ENCODE measurements around the gene ZDHHC4. TPM values are rescaled to one million over a fixed set of nuclear protein-coding genes. Genes with fewer than 3 reads are reported as not detected.

The ZDHHC4 gene
- total and polyA plus RNA-seq, 9 of the 15 experiments (the other 6 are each of a cell fraction or from before 2014, with no cell fraction given), result 33.4 to 106 (median 58.3) TPM

DNA sequence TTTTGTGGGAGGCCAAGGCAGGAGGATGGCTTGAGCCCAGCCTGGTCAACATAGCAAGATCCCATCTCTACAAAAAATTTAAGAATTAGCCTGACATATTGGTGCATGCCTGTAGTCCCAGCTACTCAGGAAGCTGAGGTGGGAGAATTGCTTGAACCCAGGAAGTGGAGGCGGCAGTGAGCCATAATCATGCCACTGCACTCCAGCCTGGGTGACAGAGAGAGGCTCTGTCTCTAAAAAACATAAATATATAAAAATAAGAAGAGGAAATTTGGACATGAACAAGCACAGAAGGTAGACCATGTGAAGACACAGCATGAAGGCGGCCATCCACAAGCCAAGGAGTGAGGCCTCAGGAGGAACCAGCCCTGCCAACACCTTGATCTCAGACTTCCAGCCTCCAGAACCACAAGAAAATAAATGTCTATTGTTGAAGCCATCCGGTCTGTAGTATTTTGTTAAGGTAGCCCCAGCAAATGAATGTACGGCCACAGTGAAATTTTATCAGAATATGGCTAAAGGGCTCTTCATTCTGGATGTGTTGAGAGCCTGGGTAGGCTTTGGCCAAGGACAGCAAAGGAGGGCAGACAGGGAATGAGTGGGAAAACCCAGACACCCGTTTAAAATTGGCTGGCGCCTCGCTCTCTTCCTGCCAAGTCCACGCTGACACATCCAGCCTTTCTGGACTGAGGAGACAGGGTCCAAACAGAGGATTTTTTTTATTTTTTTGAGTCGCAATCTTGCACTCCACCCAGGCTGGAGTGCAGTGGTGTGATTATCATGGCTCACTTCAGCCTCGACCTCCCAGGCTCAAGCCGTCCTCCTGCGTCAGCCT lies 13.1 kb upstream of the ZDHHC4 start:
- Histone ChIP-seq H3K36me3 (ENCODE audit: control insufficient read depth, insufficient read depth, low read length) (no peaks in the 10 kb centered on the region), H3K79me2 (ENCODE audit: control insufficient read depth, insufficient read depth, low read length) (no peaks in the 10 kb centered on the region), H4K20me1 (replicated peaks; ENCODE audit: control insufficient read depth, insufficient read depth, low read length) (no peaks in the 10 kb centered on the region), H3K9me1 (ENCODE audit: control insufficient read depth, insufficient read depth, low read length) (no peaks in the 10 kb centered on the region), H3K4me1 (replicated peaks in 1 of 2; ENCODE audit: control insufficient read depth in 2 of 2, insufficient read depth in 2 of 2, low read length in 2 of 2) (no peaks in the 10 kb centered on the region; a peak in 1 of 5 replicates), H3K27me3 (ENCODE audit: control insufficient read depth in 2 of 2, insufficient read depth in 2 of 2, low read length in 2 of 2) (peaks cover 23 to 35% of the 10 kb centered on the region in 2 experiments; a peak in 4 of 5 replicates), H3K9me3 (replicated peaks; ENCODE audit: control insufficient read depth, insufficient read depth, low read depth, low read length) (no peaks in the 10 kb centered on the region), H3K4me2 (ENCODE audit: insufficient read depth, low read length) (no peak overlapping the region), H3K27ac (ENCODE audit: extremely low read depth, low read depth, low read length) (no peak overlapping the region), H2AFZ (ENCODE audit: low read depth, low read length) (no peak overlapping the region), H3K4me3 (no peak overlapping the region), H3K9ac (ENCODE audit: insufficient read depth in 1 of 2, low read depth in 2 of 2, low read length in 2 of 2) (no peak overlapping the region)
- intact Hi-C loops (cut with micrococcal nuclease), result no loop called here
- ChIA-PET POLR2A (no interaction called here), CTCF (ENCODE audit: low intra/inter-chr PET ratio) (no interaction called here)
- no peak for ATAC-seq
- FAIRE-seq, result no peak
- no peak for DNase-seq (ENCODE audit: extremely low read depth in 1 of 4, low spot score in 3 of 4)
- WGBS (ENCODE audit: insufficient coverage, low coverage, missing lambda C conversion rate), result 17% methylated on average over 12 of the region's 12 CpGs
- no TSS peak for BruUV-seq (replicated peaks)
- in situ Hi-C loops (cut with MboI), result no loop called here
- TF ChIP-seq, protein P1, sequence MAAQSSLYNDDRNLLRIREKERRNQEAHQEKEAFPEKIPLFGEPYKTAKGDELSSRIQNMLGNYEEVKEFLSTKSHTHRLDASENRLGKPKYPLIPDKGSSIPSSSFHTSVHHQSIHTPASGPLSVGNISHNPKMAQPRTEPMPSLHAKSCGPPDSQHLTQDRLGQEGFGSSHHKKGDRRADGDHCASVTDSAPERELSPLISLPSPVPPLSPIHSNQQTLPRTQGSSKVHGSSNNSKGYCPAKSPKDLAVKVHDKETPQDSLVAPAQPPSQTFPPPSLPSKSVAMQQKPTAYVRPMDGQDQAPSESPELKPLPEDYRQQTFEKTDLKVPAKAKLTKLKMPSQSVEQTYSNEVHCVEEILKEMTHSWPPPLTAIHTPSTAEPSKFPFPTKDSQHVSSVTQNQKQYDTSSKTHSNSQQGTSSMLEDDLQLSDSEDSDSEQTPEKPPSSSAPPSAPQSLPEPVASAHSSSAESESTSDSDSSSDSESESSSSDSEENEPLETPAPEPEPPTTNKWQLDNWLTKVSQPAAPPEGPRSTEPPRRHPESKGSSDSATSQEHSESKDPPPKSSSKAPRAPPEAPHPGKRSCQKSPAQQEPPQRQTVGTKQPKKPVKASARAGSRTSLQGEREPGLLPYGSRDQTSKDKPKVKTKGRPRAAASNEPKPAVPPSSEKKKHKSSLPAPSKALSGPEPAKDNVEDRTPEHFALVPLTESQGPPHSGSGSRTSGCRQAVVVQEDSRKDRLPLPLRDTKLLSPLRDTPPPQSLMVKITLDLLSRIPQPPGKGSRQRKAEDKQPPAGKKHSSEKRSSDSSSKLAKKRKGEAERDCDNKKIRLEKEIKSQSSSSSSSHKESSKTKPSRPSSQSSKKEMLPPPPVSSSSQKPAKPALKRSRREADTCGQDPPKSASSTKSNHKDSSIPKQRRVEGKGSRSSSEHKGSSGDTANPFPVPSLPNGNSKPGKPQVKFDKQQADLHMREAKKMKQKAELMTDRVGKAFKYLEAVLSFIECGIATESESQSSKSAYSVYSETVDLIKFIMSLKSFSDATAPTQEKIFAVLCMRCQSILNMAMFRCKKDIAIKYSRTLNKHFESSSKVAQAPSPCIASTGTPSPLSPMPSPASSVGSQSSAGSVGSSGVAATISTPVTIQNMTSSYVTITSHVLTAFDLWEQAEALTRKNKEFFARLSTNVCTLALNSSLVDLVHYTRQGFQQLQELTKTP (IDR thresholded peaks at IDR 0.05; ENCODE audit: low read depth in 1 of 2, partially characterized antibody in 2 of 2), result no peak
- TF ChIP-seq ZFP36 (IDR thresholded peaks at IDR 0.05; ENCODE audit: low read depth, low read length, partially characterized antibody), result no peak
- no peak for TF ChIP-seq CCNT2 (IDR thresholded peaks at IDR 0.05; ENCODE audit: borderline replicate concordance, extremely low read depth, insufficient read length, low read depth, low read length)
- TF ChIP-seq, protein P2, sequence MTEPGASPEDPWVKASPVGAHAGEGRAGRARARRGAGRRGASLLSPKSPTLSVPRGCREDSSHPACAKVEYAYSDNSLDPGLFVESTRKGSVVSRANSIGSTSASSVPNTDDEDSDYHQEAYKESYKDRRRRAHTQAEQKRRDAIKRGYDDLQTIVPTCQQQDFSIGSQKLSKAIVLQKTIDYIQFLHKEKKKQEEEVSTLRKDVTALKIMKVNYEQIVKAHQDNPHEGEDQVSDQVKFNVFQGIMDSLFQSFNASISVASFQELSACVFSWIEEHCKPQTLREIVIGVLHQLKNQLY (CRISPR knock-in tag; conservative IDR thresholded peaks at IDR 0.05), result no peak
- TF ChIP-seq EP400 (IDR thresholded peaks at IDR 0.05), result no peak
- TF ChIP-seq HNRNPK (IDR thresholded peaks at IDR 0.05; ENCODE audit: low read depth, low read length, poor library complexity, severe bottlenecking), result no peak
- no peak for TF ChIP-seq NR2F6 (CRISPR knock-in tag; IDR thresholded peaks at IDR 0.05)
- TF ChIP-seq SETDB1 (IDR thresholded peaks at IDR 0.05; ENCODE audit: low read length), result no peak
- no peak for TF ChIP-seq RBM17 (IDR thresholded peaks at IDR 0.05; ENCODE audit: borderline replicate concordance, low read depth, low read length)
- TF ChIP-seq BRF1 (IDR thresholded peaks at IDR 0.05; ENCODE audit: borderline replicate concordance, extremely low read depth, insufficient read length), result no peak
- no peak for TF ChIP-seq PCBP2 (IDR thresholded peaks at IDR 0.05; ENCODE audit: low read depth, low read length, poor library complexity, severe bottlenecking)
- TF ChIP-seq, protein P3, sequence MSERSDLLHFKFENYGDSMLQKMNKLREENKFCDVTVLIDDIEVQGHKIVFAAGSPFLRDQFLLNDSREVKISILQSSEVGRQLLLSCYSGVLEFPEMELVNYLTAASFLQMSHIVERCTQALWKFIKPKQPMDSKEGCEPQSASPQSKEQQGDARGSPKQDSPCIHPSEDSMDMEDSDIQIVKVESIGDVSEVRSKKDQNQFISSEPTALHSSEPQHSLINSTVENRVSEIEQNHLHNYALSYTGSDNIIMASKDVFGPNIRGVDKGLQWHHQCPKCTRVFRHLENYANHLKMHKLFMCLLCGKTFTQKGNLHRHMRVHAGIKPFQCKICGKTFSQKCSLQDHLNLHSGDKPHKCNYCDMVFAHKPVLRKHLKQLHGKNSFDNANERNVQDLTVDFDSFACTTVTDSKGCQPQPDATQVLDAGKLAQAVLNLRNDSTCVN (CRISPR knock-in tag; IDR thresholded peaks at IDR 0.05), result no peak
- TF ChIP-seq ELF4 (CRISPR knock-in tag; IDR thresholded peaks at IDR 0.05), result no peak
